ENCODE measurements around the gene LSM14B.

DNA sequence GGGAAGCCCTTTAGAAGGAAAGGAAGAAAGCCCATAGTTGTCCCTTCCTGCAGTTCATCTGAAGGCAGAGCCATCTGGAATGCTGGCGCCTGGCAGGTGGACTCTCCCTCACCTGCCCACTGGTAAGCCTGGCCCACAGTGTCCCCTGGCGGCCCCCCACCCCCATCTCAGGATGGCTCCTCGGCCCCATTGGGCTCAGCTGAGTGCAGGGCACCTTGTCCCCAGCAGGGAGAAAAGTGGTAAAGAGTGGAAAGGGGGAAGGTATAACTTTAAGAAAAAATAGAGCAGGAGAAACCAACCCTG is 33.9 kb downstream of the LSM14B start:
- TF ChIP-seq, protein P1, sequence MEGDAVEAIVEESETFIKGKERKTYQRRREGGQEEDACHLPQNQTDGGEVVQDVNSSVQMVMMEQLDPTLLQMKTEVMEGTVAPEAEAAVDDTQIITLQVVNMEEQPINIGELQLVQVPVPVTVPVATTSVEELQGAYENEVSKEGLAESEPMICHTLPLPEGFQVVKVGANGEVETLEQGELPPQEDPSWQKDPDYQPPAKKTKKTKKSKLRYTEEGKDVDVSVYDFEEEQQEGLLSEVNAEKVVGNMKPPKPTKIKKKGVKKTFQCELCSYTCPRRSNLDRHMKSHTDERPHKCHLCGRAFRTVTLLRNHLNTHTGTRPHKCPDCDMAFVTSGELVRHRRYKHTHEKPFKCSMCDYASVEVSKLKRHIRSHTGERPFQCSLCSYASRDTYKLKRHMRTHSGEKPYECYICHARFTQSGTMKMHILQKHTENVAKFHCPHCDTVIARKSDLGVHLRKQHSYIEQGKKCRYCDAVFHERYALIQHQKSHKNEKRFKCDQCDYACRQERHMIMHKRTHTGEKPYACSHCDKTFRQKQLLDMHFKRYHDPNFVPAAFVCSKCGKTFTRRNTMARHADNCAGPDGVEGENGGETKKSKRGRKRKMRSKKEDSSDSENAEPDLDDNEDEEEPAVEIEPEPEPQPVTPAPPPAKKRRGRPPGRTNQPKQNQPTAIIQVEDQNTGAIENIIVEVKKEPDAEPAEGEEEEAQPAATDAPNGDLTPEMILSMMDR (conservative IDR thresholded peaks at IDR 0.05 in 1 of 2, IDR thresholded peaks at IDR 0.05 in 1 of 2; ENCODE audit: extremely low read depth in 1 of 2, insufficient read depth in 1 of 2, low read depth in 1 of 2, low read length in 2 of 2), result no peak
- no peak for TF ChIP-seq EZH2 (IDR thresholded peaks at IDR 0.05; ENCODE audit: borderline replicate concordance, low read length)

Data from mammary epithelial cell (primary cell).